K562 (cell line): Measurements from ENCODE around the gene LINC00632. TPM values are rescaled to one million over a fixed set of nuclear protein-coding genes. Genes with fewer than 3 reads are reported as not detected.

Experiments used
- ATAC-seq: fragments of 200-7000 bp; cut with Tn5 transposase; 3 replicates; pipeline ENCODE4 v1.9.1; 2020; ENCODE audit warnings: moderate library complexity
- BruUV-seq: library from RNA; stranded (reverse); fragments of 400-500 nt; replicated peaks from 2 replicates; lab custom pipeline; 2021; lab: Mats Ljungman, UMichigan
- CTCF ChIA-PET: fragments of 300-600 bp; formaldehyde crosslinking; extraction: SDS; loops from one replicate; lab custom pipeline; 2021; ENCODE audit warnings: low intra/inter-chr PET ratio; lab: Yijun Ruan, JAX
- POLR2A ChIA-PET: fragments of 300-600, 350-650 bp; sonication (Branson Sonifier 250); formaldehyde crosslinking; extraction: SDS; loops from one replicate; lab custom pipeline; 2021; ENCODE audit warnings: antibody characterized with exemption, inconsistent platforms; lab: Yijun Ruan, JAX
- DNase-seq, 4 experiments: peaks; one replicate each; pipeline versions ENCODE4 v3.0.0 to v3.0.0-alpha.2; 2011 to 2018; ENCODE audit warnings: low spot score in 3 of 4, mixed read lengths in 3 of 4; ENCODE audit errors: extremely low read depth in 1 of 4
- FAIRE-seq: peaks from 2 replicates; lab custom pipeline; 2011; peaks lifted over from hg19 to GRCh38; lab: Jason Lieb, UNC
- H2AFZ ChIP-seq: 2 replicates; pipeline ENCODE4 v1.6.0; 2011; ENCODE audit warnings: low read depth, low read length, control low read depth, inconsistent platforms
- H3K27ac ChIP-seq: fragments of 200-600 bp; 3 replicates; pipeline ENCODE4 v1.8.0; 2011; ENCODE audit warnings: low read depth, mild to moderate bottlenecking, control low read depth, inconsistent platforms, low read length, moderate library complexity, mixed read lengths; ENCODE audit errors: extremely low read depth
- H3K27me3 ChIP-seq, 2 experiments: fragments of 300-600 bp in 1 of 2; 2 replicates in 1 of 2; 3 replicates in 1 of 2; pipeline versions ENCODE4 v1.6.0 to v1.8.0; 2011; ENCODE audit warnings: inconsistent platforms in 2 of 2, low read length in 2 of 2, mild to moderate bottlenecking in 1 of 2, mixed read lengths in 1 of 2, moderate library complexity in 1 of 2; ENCODE audit not compliant: control insufficient read depth in 2 of 2, insufficient read depth in 2 of 2
- H3K36me3 ChIP-seq: fragments of 300-600 bp; 3 replicates; pipeline ENCODE4 v1.8.0; 2011; ENCODE audit warnings: mild to moderate bottlenecking, low read length, inconsistent platforms; ENCODE audit not compliant: control insufficient read depth, insufficient read depth
- H3K4me1 ChIP-seq, 2 experiments: fragments of 200-600 bp in 1 of 2; replicated peaks in 1 of 2; 2 replicates in 1 of 2; 3 replicates in 1 of 2; pipeline versions ENCODE4 v1.5.1 to v1.8.0; 2011; ENCODE audit warnings: inconsistent platforms in 2 of 2, low read length in 2 of 2, mild to moderate bottlenecking in 1 of 2, mixed read lengths in 1 of 2, moderate library complexity in 1 of 2; ENCODE audit not compliant: control insufficient read depth in 2 of 2, insufficient read depth in 2 of 2
- H3K4me2 ChIP-seq: 2 replicates; pipeline ENCODE4 v1.6.1; 2011; ENCODE audit warnings: low read length, control low read depth, inconsistent platforms, mixed read lengths; ENCODE audit not compliant: insufficient read depth
- H3K4me3 ChIP-seq: fragments of 200-600 bp; sonication (generic), shearing (Covaris generic); 2 replicates; pipeline ENCODE4 v1.5.1; 2016; ENCODE audit warnings: control low read depth, inconsistent platforms
- H3K79me2 ChIP-seq: fragments of 200-600 bp; 3 replicates; pipeline ENCODE4 v1.8.0; 2011; ENCODE audit warnings: low read length, inconsistent platforms; ENCODE audit not compliant: control insufficient read depth, insufficient read depth
- H3K9ac ChIP-seq, 2 experiments: 2 replicates each; pipeline versions ENCODE4 v1.6.0 to v1.6.1; 2011; ENCODE audit warnings: low read depth in 2 of 2, low read length in 2 of 2, control low read depth in 1 of 2, inconsistent platforms in 1 of 2, mild to moderate bottlenecking in 1 of 2, mixed read lengths in 1 of 2; ENCODE audit not compliant: insufficient read depth in 1 of 2
- H3K9me1 ChIP-seq: one replicate; pipeline ENCODE4 v1.6.0; 2011; ENCODE audit warnings: inconsistent platforms, mild to moderate bottlenecking, low read length, moderate library complexity; ENCODE audit not compliant: control insufficient read depth, insufficient read depth
- H3K9me3 ChIP-seq: replicated peaks from 2 replicates; pipeline ENCODE4 v1.5.1; 2011; ENCODE audit warnings: low read depth, low read length, inconsistent platforms; ENCODE audit not compliant: control insufficient read depth, insufficient read depth
- H4K20me1 ChIP-seq: replicated peaks from 2 replicates; pipeline ENCODE4 v1.6.1; 2011; ENCODE audit warnings: low read length, inconsistent platforms, mixed read lengths; ENCODE audit not compliant: control insufficient read depth, insufficient read depth
- CBX3 ChIP-seq, 2 experiments: IDR thresholded peaks; 1 replicate in 1 of 2; 2 replicates in 1 of 2; pipeline ENCODE4 v1.6.1; 2012; ENCODE audit warnings: inconsistent platforms in 2 of 2, low read length in 2 of 2, borderline replicate concordance in 1 of 2, control low read depth in 1 of 2
- COPS2 ChIP-seq: fragments of 450-650 bp; conservative IDR thresholded peaks from 2 replicates; pipeline ENCODE4 v1.6.1; 2016; ENCODE audit warnings: mild to moderate bottlenecking, moderate library complexity
- CTBP1 ChIP-seq: fragments of 450-650 bp; IDR thresholded peaks from 2 replicates; pipeline ENCODE4 v1.6.1; 2016; ENCODE audit warnings: borderline replicate concordance
- ELF4 ChIP-seq: fragments of 450-650 bp; formaldehyde crosslinking; IDR thresholded peaks from 2 replicates; pipeline ENCODE4 v1.4.0; 2022; ENCODE audit warnings: missing genetic modification characterization
- KAT2B ChIP-seq: IDR thresholded peaks from one replicate; pipeline ENCODE4 v1.6.1; 2012; ENCODE audit warnings: low read depth, mild to moderate bottlenecking, control low read depth, inconsistent platforms, low read length, moderate library complexity
- KAT8 ChIP-seq: fragments of 450-650 bp; IDR thresholded peaks from 2 replicates; pipeline ENCODE4 v1.6.1; 2016; ENCODE audit warnings: low read depth, mild to moderate bottlenecking
- MCM7 ChIP-seq, 2 experiments: fragments of 450-650 bp; IDR thresholded peaks; 2 replicates each; pipeline ENCODE4 v1.6.1; 2016 to 2018
- MEIS2 ChIP-seq: fragments of 450-650 bp; IDR thresholded peaks from 2 replicates; pipeline ENCODE4 v1.6.1; 2014; ENCODE audit warnings: mild to moderate bottlenecking; ENCODE audit not compliant: partially characterized antibody
- MYC ChIP-seq, 2 experiments: fragments of 250-450 bp in 1 of 2; sonication (Bioruptor Pico) in 1 of 2; IDR thresholded peaks; 2 replicates each; pipeline versions ENCODE4 v1.5.1 to v1.6.1; 2012 to 2021; ENCODE audit warnings: low read depth in 2 of 2, borderline replicate concordance in 1 of 2, improper control_type of control experiment in 1 of 2, low read length in 1 of 2, mild to moderate bottlenecking in 1 of 2, moderate library complexity in 1 of 2
- NCOA1 ChIP-seq: fragments of 450-650 bp; IDR thresholded peaks from 2 replicates; pipeline ENCODE4 v1.6.1; 2016; ENCODE audit warnings: low read depth
- NCOA6 ChIP-seq: fragments of 450-650 bp; IDR thresholded peaks from 2 replicates; pipeline ENCODE4 v1.6.1; 2017; ENCODE audit warnings: mild to moderate bottlenecking
- NFXL1 ChIP-seq: fragments of 450-650 bp; formaldehyde crosslinking; IDR thresholded peaks from 2 replicates; pipeline ENCODE4 v1.4.0; 2021; ENCODE audit warnings: mild to moderate bottlenecking
- SRSF3 ChIP-seq: fragments of 200-400 bp; formaldehyde crosslinking; IDR thresholded peaks from 2 replicates; pipeline ENCODE4 v1.6.1; 2016; ENCODE audit warnings: mild to moderate bottlenecking, low read length, moderate library complexity; ENCODE audit not compliant: insufficient read depth
- ZNF23 ChIP-seq: fragments of 250-450 bp; sonication (Bioruptor Pico); IDR thresholded peaks from 2 replicates; pipeline ENCODE4 v1.4.0; 2020; ENCODE audit warnings: mild to moderate bottlenecking
- ZNF431 ChIP-seq: sonication (generic); formaldehyde crosslinking; IDR thresholded peaks from 2 replicates; pipeline ENCODE4 v1.8.0; 2022; ENCODE audit warnings: mild to moderate bottlenecking, missing genetic modification reagents
- WGBS: fragments of 100-300 bp; shearing (Covaris generic); methylation state at CpG from one replicate; pipeline ENCODE4 v1.1.6; 2016; ENCODE audit warnings: low coverage, mixed read lengths; ENCODE audit not compliant: insufficient coverage; ENCODE audit errors: missing lambda C conversion rate; 5-methylcytosine and 5-hydroxymethylcytosine counted together
- in situ Hi-C: fragments of 300-500 bp; cut with MboI; formaldehyde crosslinking; loops from 4 replicates; pipeline ENCODE4 v1.15.0; 2018; ENCODE audit warnings: inconsistent platforms, mixed read lengths
- intact Hi-C: fragments of 100-400 bp; cut with micrococcal nuclease; formaldehyde crosslinking; loops from 2 replicates; pipeline ENCODE4 v1.14.2; 2022
- polyA plus RNA-seq, 8 experiments: library from polyadenylated mRNA; depleted of rRNA in 4 of 8; stranded (reverse) in 5 of 8; unstranded in 3 of 8; fragments of >200 nt; fragmentation: Nextera tagmentation in 2 of 8; fragmentation: Illumina TruSeq in 1 of 8; extraction: Ambion mirVana in 2 of 8; extraction: Trizol in 1 of 8; gene quantifications; 2 replicates each; pipeline versions ENCODE4 v1.2.1 to v1.2.3, GENCODE V29; 2011 to 2014; ENCODE audit warnings: inconsistent platforms in 1 of 8, missing spikeins in 1 of 8
- total RNA-seq, 7 experiments: library from RNA; depleted of rRNA in 6 of 7; stranded (reverse); fragments of >200 nt in 6 of 7; fragmentation: Illumina TruSeq in 2 of 7; extraction: Trizol in 2 of 7; gene quantifications; 2 replicates each; pipeline versions ENCODE4 v1.2.1 to v1.2.3, GENCODE V29; 2011 to 2021; ENCODE audit warnings: low replicate concordance in 1 of 7
- TF ChIP-seq, protein P1 (sequence below): fragments of 200-800 bp; sonication (Bioruptor generic); IDR thresholded peaks from 2 replicates; pipeline ENCODE4 v1.6.1; 2017; ENCODE audit warnings: missing genetic modification characterization, missing compliant biosample characterization
- TF ChIP-seq, protein P2 (sequence below): sonication (generic); formaldehyde crosslinking; IDR thresholded peaks from 2 replicates; pipeline ENCODE4 v1.4.0; 2020; ENCODE audit warnings: mild to moderate bottlenecking, missing genetic modification reagents
- TF ChIP-seq, protein P3 (sequence below): fragments of 250-450 bp; sonication (Bioruptor Pico); IDR thresholded peaks from 2 replicates; pipeline ENCODE4 v1.9.0; 2021; ENCODE audit warnings: mild to moderate bottlenecking, inconsistent platforms

The LINC00632 gene
- total and polyA plus RNA-seq, 9 of the 15 experiments (the other 6 are each of a cell fraction or from before 2014, with no cell fraction given): 0.06 to 0.20 TPM; not detected in 7

DNA sequence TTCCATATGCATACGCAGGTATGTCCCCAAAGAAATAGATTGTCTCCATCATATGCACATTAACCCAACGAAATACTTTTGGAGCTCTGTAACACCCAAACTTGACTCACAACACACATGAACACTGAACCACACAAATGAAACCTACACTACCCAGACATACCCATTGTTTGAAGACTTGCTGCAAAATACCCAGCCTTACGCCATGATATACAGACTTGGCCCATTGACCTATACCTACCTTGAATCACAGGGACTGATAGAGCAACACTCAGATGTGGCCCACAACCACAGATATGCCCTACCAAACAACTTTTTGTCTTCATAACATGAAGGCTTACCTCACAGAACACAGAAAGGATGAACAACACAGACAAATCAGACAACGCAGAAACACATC is 15.9 kb downstream of the LINC00632 start:
- H3K9me3 ChIP-seq: no peaks in the 10 kb centered on the region; the same call in 1 of the 2 replicates
- FAIRE-seq: no peak
- no peaks in the 10 kb centered on the region for H4K20me1 ChIP-seq
- no TSS peak for BruUV-seq
- no peak overlapping the region for H3K27ac ChIP-seq
- no peaks in the 10 kb centered on the region for H3K27me3 ChIP-seq
- 2% methylated on average over 4 of the region's 4 CpGs for WGBS
- no peak for DNase-seq
- intact Hi-C loops: no loop called here
- ChIA-PET CTCF (no interaction called here), POLR2A (no interaction called here)
- H3K9ac ChIP-seq: no peak overlapping the region
- H2AFZ ChIP-seq: no peak overlapping the region
- H3K4me1 ChIP-seq: no peaks in the 10 kb centered on the region
- ATAC-seq: no peak
- TF ChIP-seq, protein P1, sequence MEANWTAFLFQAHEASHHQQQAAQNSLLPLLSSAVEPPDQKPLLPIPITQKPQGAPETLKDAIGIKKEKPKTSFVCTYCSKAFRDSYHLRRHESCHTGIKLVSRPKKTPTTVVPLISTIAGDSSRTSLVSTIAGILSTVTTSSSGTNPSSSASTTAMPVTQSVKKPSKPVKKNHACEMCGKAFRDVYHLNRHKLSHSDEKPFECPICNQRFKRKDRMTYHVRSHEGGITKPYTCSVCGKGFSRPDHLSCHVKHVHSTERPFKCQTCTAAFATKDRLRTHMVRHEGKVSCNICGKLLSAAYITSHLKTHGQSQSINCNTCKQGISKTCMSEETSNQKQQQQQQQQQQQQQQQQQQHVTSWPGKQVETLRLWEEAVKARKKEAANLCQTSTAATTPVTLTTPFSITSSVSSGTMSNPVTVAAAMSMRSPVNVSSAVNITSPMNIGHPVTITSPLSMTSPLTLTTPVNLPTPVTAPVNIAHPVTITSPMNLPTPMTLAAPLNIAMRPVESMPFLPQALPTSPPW (CRISPR knock-in tag): no peak
- TF ChIP-seq MCM7 (IDR thresholded peaks at IDR 0.05) (no peak), NFXL1 (CRISPR knock-in tag) (no peak), CTBP1 (no peak), NCOA1 (no peak), COPS2 (no peak), CBX3 (IDR thresholded peaks at IDR 0.05; ENCODE audit: borderline replicate concordance in 1 of 2, low read length in 2 of 2) (no peak), ELF4 (CRISPR knock-in tag) (no peak), KAT2B (no peak), MYC (IDR thresholded peaks at IDR 0.05; ENCODE audit: low read depth, low read length) (no peak), MYC (CRISPR knock-in tag; IDR thresholded peaks at IDR 0.05; ENCODE audit: borderline replicate concordance, low read depth) (no peak), KAT8 (no peak), NCOA6 (no peak), MEIS2 (no peak), ZNF431 (CRISPR knock-in tag) (no peak), ZNF23 (CRISPR knock-in tag) (no peak), SRSF3 (no peak)
- TF ChIP-seq, protein P2, sequence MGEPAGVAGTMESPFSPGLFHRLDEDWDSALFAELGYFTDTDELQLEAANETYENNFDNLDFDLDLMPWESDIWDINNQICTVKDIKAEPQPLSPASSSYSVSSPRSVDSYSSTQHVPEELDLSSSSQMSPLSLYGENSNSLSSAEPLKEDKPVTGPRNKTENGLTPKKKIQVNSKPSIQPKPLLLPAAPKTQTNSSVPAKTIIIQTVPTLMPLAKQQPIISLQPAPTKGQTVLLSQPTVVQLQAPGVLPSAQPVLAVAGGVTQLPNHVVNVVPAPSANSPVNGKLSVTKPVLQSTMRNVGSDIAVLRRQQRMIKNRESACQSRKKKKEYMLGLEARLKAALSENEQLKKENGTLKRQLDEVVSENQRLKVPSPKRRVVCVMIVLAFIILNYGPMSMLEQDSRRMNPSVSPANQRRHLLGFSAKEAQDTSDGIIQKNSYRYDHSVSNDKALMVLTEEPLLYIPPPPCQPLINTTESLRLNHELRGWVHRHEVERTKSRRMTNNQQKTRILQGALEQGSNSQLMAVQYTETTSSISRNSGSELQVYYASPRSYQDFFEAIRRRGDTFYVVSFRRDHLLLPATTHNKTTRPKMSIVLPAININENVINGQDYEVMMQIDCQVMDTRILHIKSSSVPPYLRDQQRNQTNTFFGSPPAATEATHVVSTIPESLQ: no peak
- TF ChIP-seq, protein P3, sequence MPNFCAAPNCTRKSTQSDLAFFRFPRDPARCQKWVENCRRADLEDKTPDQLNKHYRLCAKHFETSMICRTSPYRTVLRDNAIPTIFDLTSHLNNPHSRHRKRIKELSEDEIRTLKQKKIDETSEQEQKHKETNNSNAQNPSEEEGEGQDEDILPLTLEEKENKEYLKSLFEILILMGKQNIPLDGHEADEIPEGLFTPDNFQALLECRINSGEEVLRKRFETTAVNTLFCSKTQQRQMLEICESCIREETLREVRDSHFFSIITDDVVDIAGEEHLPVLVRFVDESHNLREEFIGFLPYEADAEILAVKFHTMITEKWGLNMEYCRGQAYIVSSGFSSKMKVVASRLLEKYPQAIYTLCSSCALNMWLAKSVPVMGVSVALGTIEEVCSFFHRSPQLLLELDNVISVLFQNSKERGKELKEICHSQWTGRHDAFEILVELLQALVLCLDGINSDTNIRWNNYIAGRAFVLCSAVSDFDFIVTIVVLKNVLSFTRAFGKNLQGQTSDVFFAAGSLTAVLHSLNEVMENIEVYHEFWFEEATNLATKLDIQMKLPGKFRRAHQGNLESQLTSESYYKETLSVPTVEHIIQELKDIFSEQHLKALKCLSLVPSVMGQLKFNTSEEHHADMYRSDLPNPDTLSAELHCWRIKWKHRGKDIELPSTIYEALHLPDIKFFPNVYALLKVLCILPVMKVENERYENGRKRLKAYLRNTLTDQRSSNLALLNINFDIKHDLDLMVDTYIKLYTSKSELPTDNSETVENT: no peak
- no peaks in the 10 kb centered on the region for H3K36me3 ChIP-seq
- no peak overlapping the region for H3K4me2 ChIP-seq
- H3K4me3 ChIP-seq: no peak overlapping the region
- H3K9me1 ChIP-seq: no peaks in the 10 kb centered on the region
- H3K79me2 ChIP-seq: no peaks in the 10 kb centered on the region
- in situ Hi-C loops: no loop called here
